ENCODE measurements around the gene RAI14.

GRCh38 chr5:34653708-34654107, 2.4 kb upstream of the RAI14 start:
- TF ChIP-seq CTCF (IDR thresholded peaks at IDR 0.05) (no peak), ZFX (IDR thresholded peaks at IDR 0.05; ENCODE audit: borderline replicate concordance) (no peak)
